Activated CD8-positive, alpha-beta memory T cell treated with anti-CD3 and anti-CD28 coated beads for 4 hours (primary cell): ENCODE results near the gene LRRC2.

ENCODE experiments used
- DNase-seq, 2 donors: peaks; one replicate each; pipeline ENCODE4 v3.0.0-alpha.2; 2020; ENCODE audit warnings: low read depth in 2 of 2

Gene LRRC2

DNA sequence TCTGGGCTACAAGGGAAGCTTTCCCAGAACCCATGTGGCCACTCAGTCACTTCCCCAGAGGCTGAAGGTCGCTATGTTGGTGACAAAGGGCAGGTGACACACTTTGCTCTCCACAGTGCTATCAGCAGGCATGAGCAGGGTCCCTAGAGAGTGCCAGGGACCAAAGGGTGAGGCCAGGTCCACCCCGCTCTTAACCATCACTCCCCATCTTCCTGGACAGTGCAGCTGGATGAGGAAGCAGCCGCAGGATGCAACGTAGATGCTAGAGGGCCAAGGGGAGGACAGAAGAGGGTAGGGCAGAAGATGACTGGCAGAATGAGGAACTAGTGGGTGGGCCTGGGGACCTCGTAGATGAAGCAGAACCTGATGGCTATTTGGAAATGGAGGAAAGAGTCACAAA is 87.8 kb downstream of the LRRC2 start:
- no peak for DNase-seq

DNA sequence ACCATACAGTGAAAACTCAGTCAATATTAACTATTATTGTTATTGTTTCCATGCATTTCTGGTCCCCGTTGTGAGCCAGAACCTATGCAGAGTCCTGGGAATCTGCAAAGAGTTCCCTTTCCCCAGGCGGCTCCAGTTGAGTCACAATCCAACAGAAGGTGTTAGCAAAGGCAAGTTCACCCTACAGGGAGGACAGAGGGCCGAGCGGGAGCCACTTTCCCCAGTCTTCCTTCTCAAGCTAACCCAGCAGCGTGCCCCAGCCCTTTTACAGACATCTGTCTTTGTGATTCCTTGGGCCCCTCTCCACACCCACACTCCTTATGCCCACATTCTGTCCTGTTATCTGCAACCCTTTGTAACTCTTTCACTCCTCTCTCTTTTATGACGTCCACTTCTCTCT is 88.3 kb downstream of the LRRC2 start:
- no peak for DNase-seq

DNA sequence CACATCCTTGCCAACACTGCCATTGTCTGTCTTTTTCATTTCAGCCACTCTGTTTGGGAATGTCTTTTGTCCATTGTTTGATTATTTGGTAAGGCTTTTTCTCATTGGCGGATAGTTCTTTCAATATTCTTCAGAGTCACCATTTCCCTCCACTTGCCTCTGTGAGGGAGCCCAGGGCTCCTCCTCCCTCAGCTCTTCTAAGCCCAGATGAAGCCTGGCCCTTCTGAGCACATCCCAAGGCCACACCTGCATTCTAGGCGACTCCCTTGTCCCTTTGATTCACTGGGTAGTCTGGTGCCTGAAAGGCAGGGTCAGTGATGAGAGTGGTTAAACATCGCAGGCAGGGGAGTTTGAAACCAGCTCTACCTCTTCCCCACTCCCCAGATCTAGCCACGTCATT is 89.0 kb downstream of the LRRC2 start:
- DNase-seq = no peak

DNA sequence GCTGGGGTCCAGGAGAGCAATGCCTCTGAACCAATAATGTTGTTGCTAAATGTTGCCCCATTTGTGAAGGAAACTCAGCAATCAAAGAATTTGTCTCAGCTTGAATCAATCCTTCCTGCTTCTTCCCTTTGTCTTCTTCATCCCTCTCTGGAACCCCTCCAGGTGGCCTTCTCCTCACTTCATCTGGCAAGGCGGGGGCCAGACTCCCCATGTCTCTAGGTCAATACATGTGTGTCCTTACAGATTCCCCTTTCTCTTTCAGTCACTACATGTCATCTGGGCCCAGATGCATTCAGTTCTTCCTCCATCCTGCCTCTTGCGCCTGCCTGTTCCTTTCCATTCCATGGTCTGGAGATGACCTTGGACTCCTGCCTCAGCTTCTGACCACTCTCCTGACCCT is 93.4 kb downstream of the LRRC2 start:
- DNase-seq = no peak

DNA sequence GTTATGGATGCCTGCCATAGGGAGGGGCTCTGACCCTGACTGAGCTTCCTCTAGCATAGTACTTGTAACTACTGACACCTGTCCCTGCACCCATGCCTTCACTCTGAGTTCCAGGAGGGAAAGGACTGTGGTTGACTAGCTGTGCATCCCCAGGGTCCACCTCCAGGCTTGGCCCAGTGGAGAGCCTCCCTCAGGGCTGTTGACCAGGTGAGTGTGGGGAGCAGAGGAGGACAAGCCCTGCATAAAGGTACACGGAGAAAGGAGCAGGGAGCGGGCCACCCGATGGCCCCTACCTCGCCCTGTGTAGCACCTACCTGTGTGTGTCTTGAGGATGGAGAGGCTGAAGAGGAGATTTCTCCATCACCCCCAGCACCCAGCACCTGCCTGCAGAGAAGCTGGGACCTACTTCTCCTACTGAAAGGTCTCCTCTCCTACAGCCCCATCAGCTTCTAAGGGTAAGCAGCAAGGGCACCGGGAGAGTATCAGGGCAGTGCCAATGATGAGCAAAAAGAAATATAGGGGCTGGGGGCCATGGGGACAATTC is 94.7 kb downstream of the LRRC2 start:
- no peak for DNase-seq

DNA sequence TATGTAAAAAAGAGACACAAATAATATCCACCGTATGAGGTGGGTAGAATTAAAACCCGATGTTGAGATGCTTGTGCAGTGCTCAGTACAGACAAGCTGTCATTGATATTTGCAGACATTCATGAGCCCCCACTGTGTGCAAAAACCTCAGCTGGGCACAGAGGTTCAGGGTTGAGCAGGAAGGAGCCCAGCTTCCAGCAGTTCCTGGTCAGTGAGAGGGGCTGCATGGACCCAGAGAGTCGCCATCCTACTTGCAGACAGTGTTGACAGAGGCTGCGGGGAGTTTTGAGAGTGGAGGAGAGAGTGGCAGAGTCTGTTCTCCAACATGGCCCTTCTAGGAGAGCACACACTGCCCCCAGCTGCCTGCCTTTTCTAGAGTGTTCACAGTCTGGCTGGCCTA is 95.3 kb downstream of the LRRC2 start:
- no peak for DNase-seq

DNA sequence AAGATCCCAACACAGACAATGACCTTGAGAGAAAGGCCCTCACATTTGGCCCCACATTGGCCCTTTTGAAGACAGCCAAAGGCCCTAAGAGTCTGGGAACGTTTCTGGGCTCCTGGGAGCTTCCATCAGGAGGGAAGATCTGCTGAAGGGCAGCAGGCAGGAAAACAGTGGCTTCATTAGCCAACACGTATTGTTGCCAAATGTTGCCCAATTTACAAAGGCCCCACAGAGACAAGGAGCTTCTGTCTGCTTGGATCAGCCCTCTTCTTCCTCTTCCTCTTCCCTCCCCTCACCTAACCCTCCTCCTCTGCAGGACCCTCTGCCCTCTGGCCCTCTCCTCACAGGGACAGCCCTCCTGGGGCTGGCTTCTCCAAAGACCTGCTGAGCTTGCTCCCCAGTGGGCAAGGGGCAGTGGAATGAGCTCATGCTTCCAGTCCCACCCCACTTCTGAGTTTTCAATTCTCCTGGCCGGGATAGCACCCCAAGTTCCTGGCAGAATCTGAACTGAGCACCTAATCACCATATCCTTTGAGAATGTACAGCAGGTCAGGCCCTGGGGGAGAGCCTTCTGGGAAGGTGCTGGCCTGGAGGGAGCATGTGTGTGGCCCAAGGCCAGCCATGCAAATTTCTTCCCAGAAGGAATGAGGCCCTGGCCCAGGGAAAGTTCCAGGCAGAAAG is 96.3 kb downstream of the LRRC2 start:
- DNase-seq = no peak

DNA sequence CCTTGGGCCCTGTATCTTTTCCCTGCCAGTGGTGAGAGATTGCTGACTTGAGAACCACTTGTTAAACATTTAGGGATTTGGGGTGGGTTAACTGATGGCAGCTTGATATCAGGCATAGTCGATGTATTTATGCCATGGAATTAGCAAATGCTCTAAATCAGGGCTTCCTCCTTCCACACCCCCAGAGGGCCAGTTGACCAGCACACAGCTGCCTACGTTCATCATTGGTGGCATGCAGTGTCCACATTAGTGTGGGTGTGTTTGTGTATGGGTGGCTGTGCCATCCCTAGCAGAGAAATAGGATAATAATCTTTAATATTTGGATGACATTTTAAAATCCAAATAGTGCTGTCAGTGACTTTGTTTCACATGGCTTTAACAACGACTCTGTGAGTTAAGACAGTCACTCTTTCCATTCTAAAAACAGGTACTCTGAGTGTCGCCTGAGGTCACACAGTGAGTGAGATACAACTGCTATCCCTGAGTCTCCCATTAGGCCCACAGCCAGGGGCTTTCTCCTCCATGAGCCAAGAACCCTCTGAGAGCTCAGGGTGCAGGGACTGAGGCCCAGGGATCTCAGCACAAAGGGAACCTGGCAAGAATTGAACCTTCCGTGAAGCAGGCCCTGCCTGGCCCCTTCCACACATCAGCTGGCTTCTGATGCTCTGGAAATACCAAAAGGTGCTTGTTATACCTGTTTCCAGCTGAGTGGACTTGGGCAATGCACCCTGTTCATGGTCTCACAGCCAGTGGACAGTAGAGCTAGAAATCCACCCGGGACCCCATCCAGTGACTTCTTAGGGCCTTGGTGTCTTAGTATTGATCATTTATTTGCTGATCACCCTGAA is 97.1 kb downstream of the LRRC2 start:
- no peak for DNase-seq

- DNase-seq = no peak
Observed at GRCh38 chr3:46467562-46467961, 98.5 kb downstream of the LRRC2 start.

GRCh38 chr3:46466871-46467403 is 99.2 kb downstream of the LRRC2 start:
- DNase-seq = no peak

DNA sequence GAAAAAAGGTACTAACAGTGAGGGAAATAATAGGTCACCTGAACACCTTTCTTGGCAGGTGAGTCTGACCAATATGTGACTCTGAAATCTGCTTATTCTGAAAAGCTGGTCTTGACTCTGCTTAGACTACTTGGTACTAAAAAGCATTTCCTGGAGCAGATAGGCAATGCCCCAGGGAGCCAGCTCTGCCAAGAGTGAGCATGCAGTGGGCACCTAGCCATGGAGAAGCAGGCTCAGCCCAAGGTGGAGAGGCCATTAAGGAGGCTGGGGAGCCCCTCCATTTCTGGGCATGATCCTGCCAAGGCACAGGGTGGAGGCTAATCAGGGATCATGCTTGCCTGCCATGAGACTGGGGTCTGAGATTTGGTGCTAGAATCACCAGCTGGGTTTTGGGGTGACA is 99.8 kb downstream of the LRRC2 start:
- no peak for DNase-seq
